Tibial nerve (tissue), 4 donors: ENCODE data around the gene CHI3L2.

ENCODE experiments used
- CTCF ChIP-seq, 5 experiments: fragments of 200-600 bp in 3 of 5; fragments of 450-650 bp in 2 of 5; sonication (generic) in 3 of 5; IDR thresholded peaks; one replicate each; pipeline ENCODE4 v1.5.1; 2016 to 2019; ENCODE audit warnings: antibody characterized with exemption in 5 of 5, mild to moderate bottlenecking in 3 of 5, moderate library complexity in 2 of 5
- EP300 ChIP-seq, 2 donors: sonication (generic); formaldehyde crosslinking; IDR thresholded peaks; one replicate each; pipeline ENCODE4 v1.6.1; 2017; ENCODE audit warnings: antibody characterized with exemption in 2 of 2, mild to moderate bottlenecking in 1 of 2

- TF ChIP-seq CTCF (IDR thresholded peaks at IDR 0.05) (no peak), EP300 (IDR thresholded peaks at IDR 0.05) (no peak)
These were observed 24.1 kb downstream of the CHI3L2 start for GRCh38 chr1:111251570-111251969.
